K562 (cell line): ENCODE results near the gene SIAE. TPM values are rescaled to one million over a fixed set of nuclear protein-coding genes. Genes with fewer than 3 reads are reported as not detected.

Source experiments
- CEBPG ChIP-seq, 3 experiments: fragments of 200-800 bp in 1 of 3; sonication (Bioruptor generic) in 1 of 3; sonication (generic) in 1 of 3; formaldehyde crosslinking in 1 of 3; IDR thresholded peaks in 2 of 3; conservative IDR thresholded peaks in 1 of 3; 2 replicates each; pipeline versions ENCODE4 v1.6.1 to v1.8.0; 2016 to 2022; ENCODE audit warnings: missing compliant biosample characterization in 2 of 3, missing genetic modification characterization in 2 of 3, mild to moderate bottlenecking in 1 of 3, missing genetic modification reagents in 1 of 3
- EWSR1 ChIP-seq: fragments of 450-650 bp; IDR thresholded peaks from 2 replicates; pipeline ENCODE4 v1.6.1; 2018; ENCODE audit warnings: borderline replicate concordance, mild to moderate bottlenecking, low read depth, moderate library complexity; ENCODE audit not compliant: partially characterized antibody
- IRF2 ChIP-seq: sonication (generic); formaldehyde crosslinking; IDR thresholded peaks from 2 replicates; pipeline ENCODE4 v1.8.1; 2022; ENCODE audit warnings: mild to moderate bottlenecking, missing genetic modification reagents
- KDM5B ChIP-seq: fragments of 200-600 bp; sonication (generic); IDR thresholded peaks from 2 replicates; pipeline ENCODE4 v1.6.1; 2012; ENCODE audit warnings: low read depth, mild to moderate bottlenecking, moderate library complexity, low read length, control low read depth, inconsistent platforms; ENCODE audit not compliant: insufficient replicate concordance
- KLF16 ChIP-seq: IDR thresholded peaks from 2 replicates; pipeline ENCODE4 v1.6.1; 2016; ENCODE audit warnings: antibody characterized with exemption
- POLR2G ChIP-seq: fragments of 200-400 bp; formaldehyde crosslinking; IDR thresholded peaks from 2 replicates; pipeline ENCODE4 v1.6.1; 2017; ENCODE audit warnings: low read depth, mild to moderate bottlenecking, antibody characterized with exemption, low read length, moderate library complexity
- POLR2H ChIP-seq: IDR thresholded peaks from 2 replicates; pipeline ENCODE4 v1.6.1; 2016; ENCODE audit warnings: missing genetic modification characterization, low read depth, mild to moderate bottlenecking, control low read depth, missing compliant biosample characterization, moderate library complexity
- SOX6 ChIP-seq: fragments of 450-650 bp; IDR thresholded peaks from 2 replicates; pipeline ENCODE4 v1.6.1; 2014; ENCODE audit warnings: mild to moderate bottlenecking
- TEAD1 ChIP-seq, 2 experiments: fragments of 450-650 bp in 1 of 2; sonication (generic) in 1 of 2; formaldehyde crosslinking; IDR thresholded peaks; 2 replicates each; pipeline versions ENCODE4 v1.4.0 to v1.8.0; 2020 to 2022; ENCODE audit warnings: mild to moderate bottlenecking in 2 of 2, missing genetic modification reagents in 1 of 2
- TOE1 ChIP-seq, 2 experiments: fragments of 450-650 bp in 1 of 2; sonication (generic) in 1 of 2; formaldehyde crosslinking in 1 of 2; IDR thresholded peaks; 2 replicates each; pipeline versions ENCODE4 v1.7.1 to v1.8.0; 2016 to 2022; ENCODE audit warnings: borderline replicate concordance in 2 of 2, mild to moderate bottlenecking in 2 of 2, antibody characterized with exemption in 1 of 2, inconsistent platforms in 1 of 2, low read depth in 1 of 2, missing genetic modification reagents in 1 of 2, moderate library complexity in 1 of 2
- ZBTB17 ChIP-seq: fragments of 450-650 bp; formaldehyde crosslinking; IDR thresholded peaks from 2 replicates; pipeline ENCODE4 v1.4.0; 2020; ENCODE audit warnings: mild to moderate bottlenecking
- ZSCAN29 ChIP-seq: fragments of 450-650 bp; IDR thresholded peaks from 2 replicates; pipeline ENCODE4 v1.6.1; 2017
- polyA plus RNA-seq, 8 experiments: library from polyadenylated mRNA; depleted of rRNA in 4 of 8; stranded (reverse) in 5 of 8; unstranded in 3 of 8; fragments of >200 nt; fragmentation: Nextera tagmentation in 2 of 8; fragmentation: Illumina TruSeq in 1 of 8; extraction: Ambion mirVana in 2 of 8; extraction: Trizol in 1 of 8; gene quantifications; 2 replicates each; pipeline versions ENCODE4 v1.2.1 to v1.2.3, GENCODE V29; 2011 to 2014; ENCODE audit warnings: inconsistent platforms in 1 of 8, missing spikeins in 1 of 8
- total RNA-seq, 7 experiments: library from RNA; depleted of rRNA in 6 of 7; stranded (reverse); fragments of >200 nt in 6 of 7; fragmentation: Illumina TruSeq in 2 of 7; extraction: Trizol in 2 of 7; gene quantifications; 2 replicates each; pipeline versions ENCODE4 v1.2.1 to v1.2.3, GENCODE V29; 2011 to 2021; ENCODE audit warnings: low replicate concordance in 1 of 7
- TF ChIP-seq, protein P1 (sequence below): fragments of 250-450 bp; sonication (Bioruptor Pico); IDR thresholded peaks from 2 replicates; pipeline ENCODE4 v1.8.0; 2022; ENCODE audit warnings: moderate library complexity, mild to moderate bottlenecking, inconsistent platforms
- TF ChIP-seq, protein P2 (sequence below): fragments of 450-650 bp; IDR thresholded peaks from 2 replicates; pipeline ENCODE4 v1.6.1; 2016; ENCODE audit warnings: missing biosample characterization, missing genetic modification characterization

Gene SIAE
- total and polyA plus RNA-seq, 9 of the 15 experiments (the other 6 are each of a cell fraction or from before 2014, with no cell fraction given) = 0.89 to 9.6 (median 3.7) TPM

DNA sequence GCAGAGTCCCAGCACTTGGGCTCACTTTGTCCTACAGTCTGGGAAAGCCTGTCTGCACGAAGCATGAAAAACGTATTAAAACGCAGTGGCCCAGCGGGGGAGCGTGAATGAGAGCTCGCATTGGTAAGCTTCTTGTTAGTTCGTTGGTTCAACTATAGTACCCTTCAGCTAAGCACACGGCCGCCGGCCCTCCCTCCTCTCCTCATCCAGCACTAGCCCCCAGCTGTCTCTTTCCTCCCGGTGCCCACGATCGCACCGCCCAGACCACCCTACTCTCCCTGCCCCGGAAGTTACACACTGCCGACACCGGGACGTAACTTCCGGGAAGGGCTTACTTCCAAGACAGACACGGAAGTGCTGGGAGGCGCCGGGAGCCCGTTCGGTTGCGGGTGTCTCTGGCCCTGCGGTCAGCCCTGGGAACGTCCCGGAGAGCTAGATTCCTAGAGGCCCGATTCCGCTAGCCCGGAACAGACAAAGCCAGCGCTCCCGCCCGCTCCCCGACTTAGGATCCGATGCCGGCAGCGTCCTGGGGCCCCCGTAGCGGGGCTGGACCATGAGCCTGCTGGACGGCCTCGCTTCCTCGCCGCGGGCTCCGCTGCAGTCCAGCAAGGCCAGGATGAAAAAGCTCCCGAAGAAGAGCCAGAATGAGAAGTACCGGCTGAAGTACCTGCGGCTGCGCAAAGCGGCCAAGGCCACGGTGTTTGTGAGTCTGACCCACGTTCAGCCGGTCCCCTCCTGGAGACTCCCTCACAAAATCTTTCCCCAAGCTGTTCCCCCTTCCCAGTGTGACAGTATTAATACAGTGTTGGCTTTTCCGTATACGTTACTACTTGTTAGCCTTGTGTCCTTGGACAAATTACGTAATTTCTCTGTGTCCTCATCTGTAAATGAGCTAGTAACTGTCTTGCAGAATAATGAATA lies 50.7 kb downstream of the SIAE start, which contains the start of gene TBRG1 (continued):
- TF ChIP-seq, protein P1, sequence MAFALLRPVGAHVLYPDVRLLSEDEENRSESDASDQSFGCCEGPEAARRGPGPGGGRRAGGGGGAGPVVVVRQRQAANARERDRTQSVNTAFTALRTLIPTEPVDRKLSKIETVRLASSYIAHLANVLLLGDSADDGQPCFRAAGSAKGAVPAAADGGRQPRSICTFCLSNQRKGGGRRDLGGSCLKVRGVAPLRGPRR (CRISPR knock-in tag) = no peak
- no peak for TF ChIP-seq KLF16
- peak; percentile 97 for TF ChIP-seq POLR2G
- 0 out of 2 replicates have a peak, but pooled peaks have one; percentile 43 for TF ChIP-seq TOE1 (IDR thresholded peaks at IDR 0.05; ENCODE audit: borderline replicate concordance)
- TF ChIP-seq TOE1 (CRISPR knock-in tag; IDR thresholded peaks at IDR 0.05; ENCODE audit: borderline replicate concordance, low read depth) = no peak
- TF ChIP-seq CEBPG (CRISPR knock-in tag; IDR thresholded peaks at IDR 0.05) = no peak
- TF ChIP-seq CEBPG (tag; conservative IDR thresholded peaks at IDR 0.05 in 1 of 2, IDR thresholded peaks at IDR 0.05 in 1 of 2) = peak; percentile 57 to 74; a peak in 3 of 4 replicates
- TF ChIP-seq KDM5B = peak; percentile 92
- TF ChIP-seq IRF2 (CRISPR knock-in tag) = no peak
- no peak for TF ChIP-seq TEAD1 (CRISPR knock-in tag; IDR thresholded peaks at IDR 0.05)
- TF ChIP-seq, protein P2, sequence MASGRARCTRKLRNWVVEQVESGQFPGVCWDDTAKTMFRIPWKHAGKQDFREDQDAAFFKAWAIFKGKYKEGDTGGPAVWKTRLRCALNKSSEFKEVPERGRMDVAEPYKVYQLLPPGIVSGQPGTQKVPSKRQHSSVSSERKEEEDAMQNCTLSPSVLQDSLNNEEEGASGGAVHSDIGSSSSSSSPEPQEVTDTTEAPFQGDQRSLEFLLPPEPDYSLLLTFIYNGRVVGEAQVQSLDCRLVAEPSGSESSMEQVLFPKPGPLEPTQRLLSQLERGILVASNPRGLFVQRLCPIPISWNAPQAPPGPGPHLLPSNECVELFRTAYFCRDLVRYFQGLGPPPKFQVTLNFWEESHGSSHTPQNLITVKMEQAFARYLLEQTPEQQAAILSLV (tag) = no peak
- 0 out of 2 replicates have a peak, but pooled peaks have one; percentile 16 for TF ChIP-seq SOX6
- TF ChIP-seq EWSR1 = no peak
- TF ChIP-seq ZBTB17 (CRISPR knock-in tag) = peak; percentile 66; the same call in 1 of the 2 replicates
- TF ChIP-seq POLR2H (tag) = peak; percentile 77
- 0 out of 2 replicates have a peak, but pooled peaks have one; percentile 32 for TF ChIP-seq ZSCAN29
